Activated CD8-positive, alpha-beta memory T cell treated with anti-CD3 and anti-CD28 coated beads, Interleukin-2, amount 50 U/mL, for 24 hours (primary cell): Measurements from ENCODE around the gene ANKRD23.
"Not testable (repeated sequence)": the region's sequence is repeated elsewhere in the genome, so short reads cannot be mapped to it uniquely, and the experiment has no call there.

Source experiments
- DNase-seq: peaks from one replicate; pipeline ENCODE4 v3.0.0-alpha.2; 2020; ENCODE audit errors: extremely low read depth

The ANKRD23 gene

DNA sequence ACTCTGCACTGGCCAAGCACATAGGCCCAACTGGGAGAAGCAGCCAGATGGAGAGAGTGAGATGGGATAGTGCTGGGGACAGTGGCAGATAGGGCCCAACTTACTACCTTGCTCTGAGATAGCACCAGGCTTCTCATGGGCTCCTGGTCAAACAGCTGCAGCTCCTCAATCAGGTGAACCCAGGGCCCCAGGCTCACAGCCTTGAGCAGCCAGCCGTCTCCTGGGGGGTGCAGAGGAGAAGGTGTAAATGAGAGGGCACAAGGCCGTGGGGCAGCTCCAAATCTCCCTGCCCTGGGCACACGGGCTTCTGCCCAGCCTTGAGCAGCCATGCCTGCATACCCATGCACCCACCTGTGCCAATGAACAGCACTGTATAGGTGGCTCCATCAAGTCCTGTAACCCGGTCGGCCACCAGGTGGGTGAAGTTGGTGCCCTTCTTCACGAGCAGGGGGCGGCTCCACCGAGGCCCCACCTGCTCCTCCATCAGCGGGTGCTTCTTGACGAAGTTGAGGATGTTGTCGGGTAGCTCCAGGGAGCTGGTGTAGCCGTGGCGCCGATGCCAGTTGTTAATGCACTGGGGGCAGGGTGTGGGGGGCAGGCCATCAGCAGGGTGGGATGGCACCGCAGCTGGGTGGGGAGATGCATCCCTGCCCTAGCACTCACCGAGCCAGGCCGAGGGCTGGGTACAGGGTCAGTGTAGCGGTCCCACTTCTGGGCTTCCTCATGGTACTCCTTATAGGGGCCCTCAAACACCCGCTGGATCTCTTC is 19.9 kb upstream of the ANKRD23 start:
- DNase-seq, result no peak

GRCh38 chr2:96863056-96863455 is 19.2 kb upstream of the ANKRD23 start:
- DNase-seq, result not testable (repeated sequence)

DNA sequence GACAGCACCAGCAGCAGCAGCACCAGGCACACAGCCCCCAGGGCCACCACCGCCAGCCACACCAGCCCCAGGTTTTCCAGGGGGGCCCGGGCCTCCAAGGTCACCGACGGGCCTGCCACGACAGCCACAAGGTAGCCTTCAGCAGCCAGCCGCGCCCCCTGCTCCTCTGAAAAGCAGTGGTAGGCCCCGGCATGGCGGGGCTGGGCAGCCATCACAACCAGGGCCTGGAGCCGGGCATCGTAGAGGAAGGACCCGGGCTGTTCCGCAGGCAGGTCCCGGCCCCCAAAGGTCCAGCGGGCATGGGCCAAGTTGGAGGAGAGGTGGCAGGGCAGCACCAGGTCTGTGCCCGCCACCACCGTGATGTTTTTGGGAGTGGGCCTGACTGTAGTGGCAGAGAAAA is 17.3 kb upstream of the ANKRD23 start:
- DNase-seq, result no peak

GRCh38 chr2:96860065-96861029 is 16.5 kb upstream of the ANKRD23 start:
- DNase-seq, result no peak

GRCh38 chr2:96859681-96860064 is 15.9 kb upstream of the ANKRD23 start:
- no peak for DNase-seq

- DNase-seq, result no peak
These were observed 15.4 kb upstream of the ANKRD23 start for GRCh38 chr2:96859099-96859649.

DNA sequence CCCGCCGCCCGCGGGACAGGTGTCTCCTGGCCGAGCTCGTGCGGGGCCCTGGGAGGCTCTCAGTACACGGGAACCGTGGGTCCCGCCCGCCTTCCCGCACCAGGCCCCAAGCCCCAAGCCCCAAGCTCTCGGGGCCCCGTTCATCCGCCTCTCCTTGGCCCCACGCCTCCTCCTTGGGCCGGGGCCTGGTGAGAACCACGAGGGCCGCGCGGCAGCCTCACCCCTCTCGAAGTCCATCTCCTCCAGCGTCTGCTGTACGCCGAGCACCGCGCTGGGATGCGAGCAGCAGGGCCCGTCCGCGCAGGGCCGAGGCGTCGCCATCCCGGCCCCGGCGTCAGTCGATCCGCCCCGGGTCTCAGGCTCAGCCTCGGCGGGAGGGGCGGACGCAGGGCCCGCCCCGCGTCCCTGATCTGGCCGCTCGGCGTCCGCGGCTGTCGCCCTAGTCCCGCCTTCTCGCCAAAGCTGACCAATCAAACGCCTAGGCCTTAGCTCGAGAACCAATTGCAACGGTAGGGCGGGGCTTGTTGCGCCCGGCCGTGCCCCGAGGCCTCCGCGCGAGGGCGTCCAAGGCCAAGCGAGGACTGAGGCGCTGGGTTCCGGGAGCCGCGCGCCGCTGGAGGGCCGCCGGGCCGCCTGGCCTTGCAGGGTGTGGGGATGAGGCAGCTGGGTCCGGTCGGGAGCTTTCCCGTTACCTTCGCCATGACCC is 14.0 kb upstream of the ANKRD23 start, which contains the start of gene ANKRD39:
TSS of gene ANKRD39 (minus strand) at position 350 of the 706 bp plus-strand sequence. CDS start at position 321, 29 bp downstream.
- peak; percentile 91 for DNase-seq

- no peak for DNase-seq
These were observed 13.2 kb upstream of the ANKRD23 start for GRCh38 chr2:96856776-96857666.

DNA sequence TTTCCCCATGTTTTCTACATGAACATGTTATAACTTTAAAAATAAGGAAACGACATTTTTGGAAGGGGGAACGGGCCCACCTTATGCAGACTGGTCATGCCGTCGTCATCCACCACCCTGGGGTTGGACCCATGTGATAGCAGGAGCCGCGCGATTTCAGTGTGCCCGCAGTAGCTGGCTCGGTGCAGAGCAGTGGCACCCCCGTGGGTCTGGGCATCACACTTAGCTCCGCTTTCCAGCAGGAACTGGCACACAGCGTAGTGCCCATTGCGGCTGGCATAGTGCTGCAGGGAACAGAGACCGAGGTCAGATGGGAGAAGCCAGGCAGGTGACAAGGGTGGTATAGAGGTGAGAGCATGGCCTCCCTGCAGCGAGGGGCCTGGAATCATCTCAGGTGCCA is 9.5 kb upstream of the ANKRD23 start:
- no peak for DNase-seq

- no peak for DNase-seq
These were observed 8.8 kb upstream of the ANKRD23 start for GRCh38 chr2:96852667-96853066.

GRCh38 chr2:96848264-96848663 is 4.4 kb upstream of the ANKRD23 start:
- DNase-seq, result no peak

DNA sequence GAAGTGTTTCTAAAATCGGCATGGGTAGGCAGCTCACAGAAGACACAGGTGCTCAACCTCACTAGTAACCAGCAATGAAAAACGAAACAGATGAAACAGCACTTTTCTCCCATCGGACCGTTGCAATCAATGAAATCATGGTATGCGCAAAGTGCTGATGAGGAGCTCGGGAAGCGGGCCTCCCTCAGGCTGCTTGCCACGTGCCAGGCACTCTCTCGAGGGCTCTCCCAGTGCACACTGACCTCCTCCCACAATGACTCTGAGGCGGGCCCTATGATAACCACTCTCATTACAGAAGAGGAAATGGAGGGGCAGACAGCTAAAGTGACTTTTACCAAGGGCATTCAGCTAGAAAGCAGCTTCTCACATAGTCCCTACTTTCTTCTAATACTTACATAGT is 3.8 kb upstream of the ANKRD23 start:
- no peak for DNase-seq

- DNase-seq, result no peak
These were observed 3.0 kb upstream of the ANKRD23 start for GRCh38 chr2:96846825-96847224.

- DNase-seq, result no peak
These were observed 586 bp upstream of the ANKRD23 start for GRCh38 chr2:96844405-96844808.

GRCh38 chr2:96842600-96842999 is 1.2 kb downstream of the ANKRD23 start:
- DNase-seq, result no peak

- no peak for DNase-seq
These were observed 1.9 kb downstream of the ANKRD23 start for GRCh38 chr2:96841701-96842495.

DNA sequence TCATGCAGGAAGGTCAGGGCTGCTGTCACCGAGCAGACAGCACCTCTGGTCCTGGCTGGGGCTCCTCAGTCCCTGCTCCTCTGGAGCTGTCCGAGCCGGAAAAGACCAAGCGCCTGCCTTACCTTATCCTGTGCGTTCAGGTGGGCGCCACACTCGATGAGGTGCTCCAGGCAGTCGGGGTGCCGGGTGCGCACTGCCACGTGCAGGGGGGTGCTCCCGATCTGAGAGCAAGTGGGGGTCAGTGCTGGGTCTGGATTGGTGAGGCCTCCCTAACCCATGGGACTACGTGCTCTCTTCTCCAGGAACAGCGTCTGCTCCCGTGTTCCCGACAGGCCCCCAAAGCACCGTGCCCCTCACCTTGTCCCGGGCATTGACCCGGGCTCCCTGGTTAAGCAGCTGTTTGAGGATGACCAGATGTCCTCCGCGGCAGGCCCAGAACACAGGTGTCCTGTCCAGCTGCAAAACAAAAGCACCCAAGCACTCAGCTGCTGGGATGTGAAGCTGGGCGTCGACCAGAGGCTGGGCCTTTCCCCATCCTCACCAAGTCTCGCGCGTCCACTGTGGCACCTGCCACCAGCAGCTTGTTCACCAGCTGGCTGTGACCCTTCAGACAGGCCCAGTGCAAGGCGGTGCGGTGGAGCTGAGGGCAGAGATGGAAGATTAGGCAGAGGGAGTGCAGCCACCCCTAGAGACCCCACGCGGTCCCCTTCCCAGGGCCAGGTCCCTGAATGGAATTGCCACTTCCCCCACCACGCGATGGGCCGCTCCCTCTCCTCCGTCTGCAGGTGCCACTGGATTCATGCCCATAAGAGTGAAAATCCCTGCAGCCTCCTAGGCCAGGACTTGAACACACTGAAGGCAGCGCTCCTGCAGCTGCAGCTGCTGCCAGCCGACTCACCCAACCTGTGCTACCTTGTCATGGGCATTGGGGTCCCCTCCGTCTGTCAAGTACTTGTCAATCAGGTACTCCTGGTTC is 3.7 kb downstream of the ANKRD23 start:
- no peak for DNase-seq

DNA sequence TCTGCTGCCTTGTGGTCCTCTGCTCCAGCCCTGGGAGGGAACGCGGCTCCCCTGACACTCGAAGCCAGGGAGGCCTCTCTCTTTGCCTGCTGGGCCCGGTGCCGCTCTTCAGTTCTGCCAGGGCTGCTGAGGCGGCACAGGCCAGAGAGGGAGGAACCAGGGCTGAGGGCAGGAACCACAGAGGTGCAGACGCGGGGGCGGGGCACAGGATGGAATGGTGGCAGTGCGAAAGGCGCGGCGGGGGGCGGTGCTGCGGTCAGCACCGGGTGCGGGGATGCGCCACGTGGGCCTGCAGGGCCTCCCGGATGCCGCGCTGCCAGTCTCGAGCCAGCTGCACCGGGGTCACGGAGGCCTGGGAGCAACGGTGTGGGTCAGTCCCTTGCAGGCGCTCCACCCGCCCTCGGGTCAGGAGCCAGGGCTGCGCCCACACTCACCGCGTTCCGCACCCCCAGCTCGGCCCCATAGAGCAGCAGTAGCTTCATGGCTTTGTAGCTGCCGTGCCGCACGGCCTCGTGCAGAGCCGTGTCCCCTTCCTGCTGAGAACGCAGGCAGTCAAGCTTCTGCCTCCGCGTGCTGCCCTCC is 4.4 kb downstream of the ANKRD23 start:
- no peak for DNase-seq
